ENCODE results near the gene MYCBP2.

- TF ChIP-seq CTCF (conservative IDR thresholded peaks at IDR 0.05; ENCODE audit: low read length): no peak
- TF ChIP-seq EZH2phosphoT487 (IDR thresholded peaks at IDR 0.05; ENCODE audit: borderline replicate concordance, low read depth, low read length): no peak
Measured at GRCh38 chr13:77150651-77151050, 176.2 kb downstream of the MYCBP2 start.

All from OCI-LY7 (cell line).